GM23248 (cell line): ENCODE data around the gene KIF13A. TPM values are rescaled to one million over a fixed set of nuclear protein-coding genes. Genes with fewer than 3 reads are reported as not detected.

ENCODE experiments used
- DNase-seq: peaks from one replicate; pipeline ENCODE4 v3.0.0-alpha.2; 2015
- H2AFZ ChIP-seq: fragments of 200-600 bp; sonication (generic); 2 replicates; pipeline ENCODE4 v1.6.1; 2016; ENCODE audit warnings: antibody characterized with exemption
- H3F3A ChIP-seq: fragments of 200-600 bp; sonication (generic); 2 replicates; pipeline ENCODE4 v1.6.1; 2016; ENCODE audit warnings: mild to moderate bottlenecking, antibody characterized with exemption, mixed run types; ENCODE audit not compliant: insufficient read depth
- H3K27ac ChIP-seq: fragments of 200-600 bp; sonication (generic); 2 replicates; pipeline ENCODE4 v1.5.1; 2016; ENCODE audit warnings: mild to moderate bottlenecking
- H3K27me3 ChIP-seq: fragments of 200-600 bp; sonication (generic); replicated peaks from 2 replicates; pipeline ENCODE4 v1.6.1; 2016; ENCODE audit warnings: mild to moderate bottlenecking; ENCODE audit not compliant: insufficient read depth
- H3K36me3 ChIP-seq: fragments of 200-600 bp; sonication (generic); 2 replicates; pipeline ENCODE4 v1.6.1; 2016; ENCODE audit warnings: low read depth, mild to moderate bottlenecking
- H3K4me1 ChIP-seq: fragments of 200-600 bp; sonication (generic); 2 replicates; pipeline ENCODE4 v1.6.1; 2016; ENCODE audit warnings: mild to moderate bottlenecking; ENCODE audit not compliant: insufficient read depth
- H3K4me2 ChIP-seq: fragments of 200-600 bp; sonication (generic); one replicate; pipeline ENCODE4 v1.6.1; 2016; ENCODE audit warnings: mild to moderate bottlenecking; ENCODE audit not compliant: unreplicated experiment
- H3K4me3 ChIP-seq: fragments of 200-600 bp; sonication (generic); 2 replicates; pipeline ENCODE4 v1.5.1; 2016; ENCODE audit warnings: mild to moderate bottlenecking
- H3K79me2 ChIP-seq: fragments of 200-600 bp; sonication (generic); 2 replicates; pipeline ENCODE4 v1.6.1; 2016; ENCODE audit warnings: mild to moderate bottlenecking; ENCODE audit not compliant: insufficient read depth
- H3K9ac ChIP-seq: fragments of 200-600 bp; sonication (generic); 2 replicates; pipeline ENCODE4 v1.6.1; 2016; ENCODE audit warnings: mild to moderate bottlenecking
- H3K9me2 ChIP-seq: fragments of 200-600 bp; sonication (generic); 2 replicates; pipeline ENCODE4 v1.6.1; 2016; ENCODE audit warnings: mixed run types, mild to moderate bottlenecking, moderate library complexity; ENCODE audit not compliant: insufficient read depth
- H3K9me3 ChIP-seq: fragments of 200-600 bp; sonication (generic); one replicate; pipeline ENCODE4 v1.6.1; 2017; ENCODE audit warnings: low read depth
- H4K20me1 ChIP-seq: fragments of 200-600 bp; sonication (generic); 2 replicates; pipeline ENCODE4 v1.6.0; 2016; ENCODE audit not compliant: insufficient read depth
- EZH2 ChIP-seq: fragments of 200-600 bp; sonication (generic); IDR thresholded peaks from 2 replicates; pipeline ENCODE4 v1.6.1; 2018; ENCODE audit warnings: antibody characterized with exemption, mild to moderate bottlenecking; ENCODE audit not compliant: insufficient read depth, poor library complexity, severe bottlenecking
- EZH2phosphoT487 ChIP-seq: fragments of 200-600 bp; sonication (generic); IDR thresholded peaks from 2 replicates; pipeline ENCODE4 v1.6.1; 2018; ENCODE audit warnings: antibody characterized with exemption, moderate library complexity, mild to moderate bottlenecking, low read depth; ENCODE audit not compliant: insufficient read depth
- WGBS, 2 experiments: methylation state at CpG; one replicate each; pipeline ENCODE4 v1.1.6; 2015 to 2017; ENCODE audit warnings: low lambda C conversion rate in 2 of 2, low coverage in 1 of 2; ENCODE audit errors: missing lambda C conversion rate in 2 of 2; 5-methylcytosine and 5-hydroxymethylcytosine counted together
- in situ Hi-C: fragments of 300-500 bp; cut with MboI; formaldehyde crosslinking; loops from 2 replicates; pipeline ENCODE4 v1.15.0; 2020
- polyA plus RNA-seq: library from polyadenylated mRNA; unstranded; fragments of >200 nt; fragmentation: Nextera tagmentation; extraction: Ambion mirVana; gene quantifications from 2 replicates; pipeline ENCODE4 v1.2.1, GENCODE V29; 2016
- total RNA-seq: library from RNA; depleted of rRNA; stranded (reverse); fragments of >200 nt; shearing (Covaris generic); gene quantifications from 2 replicates; pipeline ENCODE4 v1.2.3, GENCODE V29; 2014

The KIF13A gene
- total and polyA plus RNA-seq, 2 experiments from 2014 or later, result 5.0 to 46.0 TPM

DNA sequence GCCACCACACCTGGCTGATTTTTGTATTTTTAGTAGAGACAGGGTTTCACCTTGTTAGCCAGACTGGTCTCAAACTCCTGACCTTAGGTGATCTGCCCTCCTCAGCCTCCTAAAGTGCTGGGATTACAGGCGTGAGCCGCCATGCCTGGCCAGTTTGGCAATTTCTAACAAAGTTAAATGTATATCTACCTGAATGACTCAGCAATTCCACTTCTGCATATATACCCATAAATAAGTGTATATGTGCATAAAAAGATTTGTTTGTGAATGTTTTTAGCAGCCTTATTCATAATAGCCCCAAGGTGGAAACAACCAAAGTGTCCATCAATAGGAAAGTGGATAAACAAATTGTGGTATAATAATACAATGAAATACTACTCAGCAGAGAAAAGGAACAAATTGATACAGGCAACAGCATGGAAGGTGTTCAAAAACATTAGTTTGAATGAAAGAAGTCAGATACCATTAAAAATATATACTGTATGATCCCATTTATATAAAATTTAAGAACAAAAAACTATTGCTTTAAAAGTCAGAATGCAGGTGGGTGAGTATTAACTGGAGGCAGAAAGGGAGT lies 44.3 kb upstream of the KIF13A start:
- H3F3A ChIP-seq, result no peaks in the 10 kb centered on the region
- H3K4me2 ChIP-seq, result no peak overlapping the region
- in situ Hi-C loops, result no loop called here
- H3K4me3 ChIP-seq, result no peak overlapping the region
- no peak overlapping the region for H2AFZ ChIP-seq
- DNase-seq, result no peak
- H3K79me2 ChIP-seq, result no peaks in the 10 kb centered on the region
- H3K4me1 ChIP-seq, result no peaks in the 10 kb centered on the region
- no peaks in the 10 kb centered on the region for H3K9me3 ChIP-seq
- no peaks in the 10 kb centered on the region for H3K36me3 ChIP-seq
- TF ChIP-seq EZH2phosphoT487 (no peak), EZH2 (no peak)
- H3K27ac ChIP-seq, result no peak overlapping the region
- no peaks in the 10 kb centered on the region for H4K20me1 ChIP-seq
- H3K9me2 ChIP-seq, result no peaks in the 10 kb centered on the region
- H3K27me3 ChIP-seq, result no peaks in the 10 kb centered on the region
- no peak overlapping the region for H3K9ac ChIP-seq
- 100% methylated on average over 2 of the region's 2 CpGs for WGBS, 2 experiments

GRCh38 chr6:18031189-18031588 lies 43.8 kb upstream of the KIF13A start:
- H3K4me1 ChIP-seq, result no peaks in the 10 kb centered on the region
- no peaks in the 10 kb centered on the region for H3K9me2 ChIP-seq
- no peak overlapping the region for H3K4me2 ChIP-seq
- no peak overlapping the region for H2AFZ ChIP-seq
- no peak overlapping the region for H3K27ac ChIP-seq
- H3K9me3 ChIP-seq, result no peaks in the 10 kb centered on the region
- no peaks in the 10 kb centered on the region for H3K27me3 ChIP-seq
- WGBS, 2 experiments, result 84 to 93% methylated on average over 2 of the region's 2 CpGs
- TF ChIP-seq EZH2 (no peak), EZH2phosphoT487 (no peak)
- H3K36me3 ChIP-seq, result no peaks in the 10 kb centered on the region
- no peaks in the 10 kb centered on the region for H4K20me1 ChIP-seq
- no peak overlapping the region for H3K9ac ChIP-seq
- no peak overlapping the region for H3K4me3 ChIP-seq
- in situ Hi-C loops, result no loop called here
- no peaks in the 10 kb centered on the region for H3F3A ChIP-seq
- DNase-seq, result no peak
- H3K79me2 ChIP-seq, result no peaks in the 10 kb centered on the region

DNA sequence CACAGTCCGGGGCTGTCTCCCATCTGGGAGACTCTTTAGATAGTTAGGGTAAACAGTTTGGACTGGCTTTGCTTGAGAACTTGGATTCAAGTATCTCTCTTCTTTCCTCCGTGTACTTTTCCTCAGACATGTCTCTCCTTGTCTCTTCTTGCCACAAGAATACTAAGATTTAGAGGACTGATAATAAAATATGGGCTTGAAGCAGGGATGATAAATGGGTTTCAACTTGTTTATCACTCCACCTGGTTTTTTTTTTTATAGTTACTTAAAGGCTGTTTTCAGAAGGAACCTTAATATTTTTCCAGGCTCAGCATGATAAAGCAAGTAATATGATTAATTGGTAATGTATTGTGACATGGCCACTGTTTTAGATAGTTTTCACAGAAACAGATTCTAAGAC lies 40.9 kb upstream of the KIF13A start:
- Histone ChIP-seq H3K4me2 (no peak overlapping the region), H3F3A (no peaks in the 10 kb centered on the region), H4K20me1 (no peaks in the 10 kb centered on the region), H3K36me3 (no peaks in the 10 kb centered on the region), H3K27me3 (no peaks in the 10 kb centered on the region), H3K9ac (no peak overlapping the region), H3K9me2 (no peaks in the 10 kb centered on the region), H3K4me1 (peaks cover 3% of the 10 kb centered on the region), H3K27ac (no peak overlapping the region), H3K9me3 (no peaks in the 10 kb centered on the region), H3K4me3 (no peak overlapping the region), H2AFZ (no peak overlapping the region), H3K79me2 (no peaks in the 10 kb centered on the region)
- in situ Hi-C loops, result no loop called here
- 53 to 74% methylated on average over 2 of the region's 2 CpGs for WGBS, 2 experiments
- no peak for DNase-seq
- TF ChIP-seq EZH2 (no peak), EZH2phosphoT487 (no peak)

DNA sequence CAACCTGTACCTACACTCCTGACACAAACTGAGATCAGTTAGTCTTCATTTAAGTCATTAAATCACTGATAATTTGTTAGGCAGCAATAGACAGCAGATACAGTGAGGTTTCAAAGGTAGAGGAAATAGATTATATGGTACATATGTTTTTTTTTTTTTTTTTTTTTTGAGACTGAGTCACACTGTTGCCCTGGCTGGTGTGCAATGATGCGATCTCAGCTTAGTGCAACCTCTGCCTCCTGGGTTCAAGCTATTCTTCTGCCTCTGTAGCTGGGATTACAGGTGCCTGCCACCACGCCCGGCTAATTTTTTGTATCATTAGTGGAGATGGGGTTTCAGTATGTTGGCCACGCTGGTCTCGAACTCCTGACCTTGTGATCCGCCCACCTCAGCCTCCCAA lies 38.2 kb upstream of the KIF13A start:
- Histone ChIP-seq H3F3A (0 out of 2 replicates have a peak, but pooled peaks cover 6% of the 10 kb centered on the region), H3K9me2 (no peaks in the 10 kb centered on the region), H4K20me1 (no peaks in the 10 kb centered on the region), H3K79me2 (no peaks in the 10 kb centered on the region), H3K9ac (no peak overlapping the region), H3K4me3 (no peak overlapping the region), H3K4me1 (peaks cover 14% of the 10 kb centered on the region), H2AFZ (no peak overlapping the region), H3K4me2 (no peak overlapping the region), H3K9me3 (no peaks in the 10 kb centered on the region), H3K36me3 (no peaks in the 10 kb centered on the region), H3K27me3 (no peaks in the 10 kb centered on the region), H3K27ac (no peak overlapping the region)
- DNase-seq, result peak; percentile 34
- 92 to 93% methylated on average over 6 of the region's 6 CpGs for WGBS, 2 experiments
- TF ChIP-seq EZH2, result no peak
- TF ChIP-seq EZH2phosphoT487, result no peak
- in situ Hi-C loops, result no loop called here

- DNase-seq, result no peak
- H3K79me2 ChIP-seq, result no peaks in the 10 kb centered on the region
- no peak overlapping the region for H2AFZ ChIP-seq
- H3F3A ChIP-seq, result 0 out of 2 replicates have a peak, but pooled peaks cover 6% of the 10 kb centered on the region
- in situ Hi-C loops, result no loop called here
- H3K27me3 ChIP-seq, result no peaks in the 10 kb centered on the region
- no peak overlapping the region for H3K9ac ChIP-seq
- H3K4me2 ChIP-seq, result no peak overlapping the region
- H3K36me3 ChIP-seq, result no peaks in the 10 kb centered on the region
- H3K27ac ChIP-seq, result no peak overlapping the region
- H3K4me3 ChIP-seq, result no peak overlapping the region
- 97 to 99% methylated on average over 5 of the region's 5 CpGs for WGBS, 2 experiments
- peaks cover 14% of the 10 kb centered on the region for H3K4me1 ChIP-seq
- H4K20me1 ChIP-seq, result no peaks in the 10 kb centered on the region
- TF ChIP-seq EZH2phosphoT487 (no peak), EZH2 (no peak)
- no peaks in the 10 kb centered on the region for H3K9me2 ChIP-seq
- no peaks in the 10 kb centered on the region for H3K9me3 ChIP-seq
Measured at GRCh38 chr6:18024876-18025275, 37.4 kb upstream of the KIF13A start.
